ENCODE results near the gene ARPC2. TPM values are rescaled to one million over a fixed set of nuclear protein-coding genes. Genes with fewer than 3 reads are reported as not detected.

The ARPC2 gene
- total and polyA plus RNA-seq, 2 donors: 292 to 368 TPM

GRCh38 chr2:218194880-218195279 lies 22.1 kb upstream of the ARPC2 start:
- Histone ChIP-seq H3K4me1 (ENCODE audit: control insufficient read depth in 2 of 2, insufficient read depth in 2 of 2, low read length in 2 of 2) (no peaks in the 10 kb centered on the region), H3K27ac (ENCODE audit: low read depth in 1 of 2, low read length in 1 of 2) (no peak overlapping the region), H3K36me3 (ENCODE audit: control insufficient read depth in 2 of 2, insufficient read depth in 2 of 2, low read length in 1 of 2) (no peaks in the 10 kb centered on the region), H3K4me3 (ENCODE audit: low read length in 2 of 2) (no peak overlapping the region), H3K27me3 (ENCODE audit: control insufficient read depth in 2 of 2, insufficient read depth in 1 of 2, low read length in 1 of 2) (no peaks in the 10 kb centered on the region), H3K9me3 (ENCODE audit: control insufficient read depth in 2 of 2, insufficient read depth in 1 of 2, low read length in 1 of 2) (no peaks in the 10 kb centered on the region)
- WGBS: over 99% methylated on average over 3 of the region's 3 CpGs
- no peak for DNase-seq (ENCODE audit: low read depth in 6 of 9, low spot score in 9 of 9)

- no peaks in the 10 kb centered on the region for H3K9me3 ChIP-seq (ENCODE audit: control insufficient read depth in 2 of 2, insufficient read depth in 1 of 2, low read length in 1 of 2)
- no peaks in the 10 kb centered on the region for H3K36me3 ChIP-seq (ENCODE audit: control insufficient read depth in 2 of 2, insufficient read depth in 2 of 2, low read length in 1 of 2)
- no peaks in the 10 kb centered on the region for H3K27me3 ChIP-seq (ENCODE audit: control insufficient read depth in 2 of 2, insufficient read depth in 1 of 2, low read length in 1 of 2)
- WGBS: 96% methylated on average over 4 of the region's 4 CpGs
- no peak for DNase-seq (ENCODE audit: low read depth in 6 of 9, low spot score in 9 of 9)
- H3K27ac ChIP-seq (ENCODE audit: low read depth in 1 of 2, low read length in 1 of 2): no peak overlapping the region
- H3K4me1 ChIP-seq (ENCODE audit: control insufficient read depth in 2 of 2, insufficient read depth in 2 of 2, low read length in 2 of 2): no peaks in the 10 kb centered on the region
- no peak overlapping the region for H3K4me3 ChIP-seq (ENCODE audit: low read length in 2 of 2)
Observed at GRCh38 chr2:218196974-218197373, 20.0 kb upstream of the ARPC2 start.

- H3K4me1 ChIP-seq (ENCODE audit: control insufficient read depth in 2 of 2, insufficient read depth in 2 of 2, low read length in 2 of 2): no peaks in the 10 kb centered on the region
- H3K4me3 ChIP-seq (ENCODE audit: low read length in 2 of 2): no peak overlapping the region
- H3K27ac ChIP-seq (ENCODE audit: low read depth in 1 of 2, low read length in 1 of 2): no peak overlapping the region
- H3K9me3 ChIP-seq (ENCODE audit: control insufficient read depth in 2 of 2, insufficient read depth in 1 of 2, low read length in 1 of 2): no peaks in the 10 kb centered on the region
- DNase-seq (ENCODE audit: low read depth in 6 of 9, low spot score in 9 of 9): no peak
- 93% methylated on average over 3 of the region's 3 CpGs for WGBS
- H3K36me3 ChIP-seq (ENCODE audit: control insufficient read depth in 2 of 2, insufficient read depth in 2 of 2, low read length in 1 of 2): no peaks in the 10 kb centered on the region
- H3K27me3 ChIP-seq (ENCODE audit: control insufficient read depth in 2 of 2, insufficient read depth in 1 of 2, low read length in 1 of 2): no peaks in the 10 kb centered on the region
Observed at GRCh38 chr2:218202266-218202665, 14.7 kb upstream of the ARPC2 start.

- Histone ChIP-seq H3K36me3 (ENCODE audit: control insufficient read depth in 2 of 2, insufficient read depth in 2 of 2, low read length in 1 of 2) (no peaks in the 10 kb centered on the region), H3K4me3 (ENCODE audit: low read length in 2 of 2) (no peak overlapping the region), H3K4me1 (ENCODE audit: control insufficient read depth in 2 of 2, insufficient read depth in 2 of 2, low read length in 2 of 2) (no peaks in the 10 kb centered on the region), H3K9me3 (ENCODE audit: control insufficient read depth in 2 of 2, insufficient read depth in 1 of 2, low read length in 1 of 2) (no peaks in the 10 kb centered on the region), H3K27me3 (ENCODE audit: control insufficient read depth in 2 of 2, insufficient read depth in 1 of 2, low read length in 1 of 2) (no peaks in the 10 kb centered on the region), H3K27ac (ENCODE audit: low read depth in 1 of 2, low read length in 1 of 2) (no peak overlapping the region)
- WGBS: 96% methylated on average over 3 of the region's 3 CpGs
- DNase-seq (ENCODE audit: low read depth in 6 of 9, low spot score in 9 of 9): no peak
Observed at GRCh38 chr2:218209078-218209477, 7.9 kb upstream of the ARPC2 start.

- H3K4me1 ChIP-seq (ENCODE audit: control insufficient read depth in 2 of 2, insufficient read depth in 2 of 2, low read length in 2 of 2): peaks cover 8 to 16% of the 10 kb centered on the region in 2 donors
- WGBS: 96% methylated on average over 1 of the region's 1 CpG
- no peak overlapping the region for H3K27ac ChIP-seq (ENCODE audit: low read depth in 1 of 2, low read length in 1 of 2)
- peaks cover 0 to 3% of the 10 kb centered on the region in 2 donors for H3K9me3 ChIP-seq (ENCODE audit: control insufficient read depth in 2 of 2, insufficient read depth in 1 of 2, low read length in 1 of 2)
- no peaks in the 10 kb centered on the region for H3K27me3 ChIP-seq (ENCODE audit: control insufficient read depth in 2 of 2, insufficient read depth in 1 of 2, low read length in 1 of 2)
- H3K4me3 ChIP-seq (ENCODE audit: low read length in 2 of 2): no peak overlapping the region
- no peak for DNase-seq (ENCODE audit: low read depth in 6 of 9, low spot score in 9 of 9)
- H3K36me3 ChIP-seq (ENCODE audit: control insufficient read depth in 2 of 2, insufficient read depth in 2 of 2, low read length in 1 of 2): no peaks in the 10 kb centered on the region
Observed at GRCh38 chr2:218214116-218214515, 2.9 kb upstream of the ARPC2 start.

- peaks cover 0 to 15% of the 10 kb centered on the region in 2 donors for H3K36me3 ChIP-seq (ENCODE audit: control insufficient read depth in 2 of 2, insufficient read depth in 2 of 2, low read length in 1 of 2)
- H3K4me3 ChIP-seq (ENCODE audit: low read length in 2 of 2): peak overlapping the region; percentile 98 to 99
- DNase-seq (ENCODE audit: low read depth in 6 of 9, low spot score in 9 of 9): no peak
- H3K9me3 ChIP-seq (ENCODE audit: control insufficient read depth in 2 of 2, insufficient read depth in 1 of 2, low read length in 1 of 2): peaks cover 0 to 3% of the 10 kb centered on the region in 2 donors
- WGBS: 85% methylated on average over 9 of the region's 9 CpGs
- no peaks in the 10 kb centered on the region for H3K27me3 ChIP-seq (ENCODE audit: control insufficient read depth in 2 of 2, insufficient read depth in 1 of 2, low read length in 1 of 2)
- peak overlapping the region; percentile 81 to 97 for H3K27ac ChIP-seq (ENCODE audit: low read depth in 1 of 2, low read length in 1 of 2)
- peaks cover 21 to 33% of the 10 kb centered on the region in 2 donors for H3K4me1 ChIP-seq (ENCODE audit: control insufficient read depth in 2 of 2, insufficient read depth in 2 of 2, low read length in 2 of 2)
Observed at GRCh38 chr2:218216336-218216673, 684 bp upstream of the ARPC2 start.

GRCh38 chr2:218217360-218218267 lies 625 bp downstream of the ARPC2 start:
- WGBS: under 1% methylated on average over 47 of the region's 47 CpGs
- Histone ChIP-seq H3K36me3 (ENCODE audit: control insufficient read depth in 2 of 2, insufficient read depth in 2 of 2, low read length in 1 of 2) (peaks cover 0 to 16% of the 10 kb centered on the region in 2 donors), H3K27ac (ENCODE audit: low read depth in 1 of 2, low read length in 1 of 2) (peak overlapping the region; percentile 83 to 97), H3K9me3 (ENCODE audit: control insufficient read depth in 2 of 2, insufficient read depth in 1 of 2, low read length in 1 of 2) (peaks cover 0 to 3% of the 10 kb centered on the region in 2 donors), H3K4me1 (ENCODE audit: control insufficient read depth in 2 of 2, insufficient read depth in 2 of 2, low read length in 2 of 2) (peaks cover 23 to 39% of the 10 kb centered on the region in 2 donors), H3K4me3 (ENCODE audit: low read length in 2 of 2) (peak overlapping the region; percentile 98 to 99), H3K27me3 (ENCODE audit: control insufficient read depth in 2 of 2, insufficient read depth in 1 of 2, low read length in 1 of 2) (no peaks in the 10 kb centered on the region)
- DNase-seq (ENCODE audit: low read depth in 6 of 9, low spot score in 9 of 9): peak in 6 of 9 donors; percentile 21 to 67 (median 30)

- peaks cover 0 to 17% of the 10 kb centered on the region in 2 donors for H3K36me3 ChIP-seq (ENCODE audit: control insufficient read depth in 2 of 2, insufficient read depth in 2 of 2, low read length in 1 of 2)
- peaks cover 0 to 3% of the 10 kb centered on the region in 2 donors for H3K9me3 ChIP-seq (ENCODE audit: control insufficient read depth in 2 of 2, insufficient read depth in 1 of 2, low read length in 1 of 2)
- 4% methylated on average over 4 of the region's 4 CpGs for WGBS
- H3K27ac ChIP-seq (ENCODE audit: low read depth in 1 of 2, low read length in 1 of 2): peak overlapping the region; percentile 83 to 97
- H3K4me3 ChIP-seq (ENCODE audit: low read length in 2 of 2): peak overlapping the region; percentile 98 to 99
- peak in 5 of 9 donors; percentile 16 to 65 (median 26) for DNase-seq (ENCODE audit: low read depth in 6 of 9, low spot score in 9 of 9)
- no peaks in the 10 kb centered on the region for H3K27me3 ChIP-seq (ENCODE audit: control insufficient read depth in 2 of 2, insufficient read depth in 1 of 2, low read length in 1 of 2)
- H3K4me1 ChIP-seq (ENCODE audit: control insufficient read depth in 2 of 2, insufficient read depth in 2 of 2, low read length in 2 of 2): peaks cover 25 to 45% of the 10 kb centered on the region in 2 donors
Observed at GRCh38 chr2:218218268-218219185, 1.5 kb downstream of the ARPC2 start.

All from thymus (tissue), 11 donors.